Glutamatergic neuron (in vitro differentiated cells): ENCODE results near the gene PIK3C3. TPM values are rescaled to one million over a fixed set of nuclear protein-coding genes. Genes with fewer than 3 reads are reported as not detected.

Experiments used
- DNase-seq: peaks from one replicate; pipeline ENCODE4 v3.0.0; 2022
- H3K27ac Mint-ChIP-seq: one replicate; pipeline ENCODE4 v1.8.0; 2020; ENCODE audit warnings: mild to moderate bottlenecking, mixed read lengths, inconsistent platforms; ENCODE audit not compliant: unreplicated experiment
- H3K27me3 Mint-ChIP-seq: one replicate; pipeline ENCODE4 v1.8.0; 2020; ENCODE audit warnings: mild to moderate bottlenecking, moderate library complexity, mixed read lengths, inconsistent platforms; ENCODE audit not compliant: unreplicated experiment
- H3K36me3 Mint-ChIP-seq: one replicate; pipeline ENCODE4 v1.8.0; 2020; ENCODE audit warnings: mild to moderate bottlenecking, mixed read lengths, inconsistent platforms; ENCODE audit not compliant: unreplicated experiment
- H3K4me1 Mint-ChIP-seq: one replicate; pipeline ENCODE4 v1.8.0; 2020; ENCODE audit warnings: mild to moderate bottlenecking, low read depth, mixed read lengths, inconsistent platforms; ENCODE audit not compliant: unreplicated experiment
- H3K4me3 Mint-ChIP-seq: one replicate; pipeline ENCODE4 v1.8.0; 2020; ENCODE audit warnings: mild to moderate bottlenecking, mixed read lengths, inconsistent platforms; ENCODE audit not compliant: unreplicated experiment
- H3K9me3 Mint-ChIP-seq: one replicate; pipeline ENCODE4 v1.8.0; 2020; ENCODE audit warnings: mild to moderate bottlenecking, moderate library complexity, mixed read lengths, inconsistent platforms; ENCODE audit not compliant: unreplicated experiment
- total RNA-seq: library from RNA; stranded (reverse); fragmentation: NEBNext Ultra II Directional; extraction: Animal tissue kit (Norgen Biotek cat#: 25700); gene quantifications from one replicate; pipeline ENCODE4 v1.2.1, GENCODE V29; 2021; ENCODE audit not compliant: unreplicated experiment
- TF ChIP-seq, protein P1 (sequence below): fragments of 200-600 bp; sonication (generic); IDR thresholded peaks from one replicate; pipeline ENCODE4 v1.5.0; 2021; ENCODE audit not compliant: partially characterized antibody, unreplicated experiment

Gene PIK3C3
- total RNA-seq, 1 donor from 2014 or later = 74.6 TPM

- DNase-seq = no peak
Measured at GRCh38 chr18:42033137-42033810, 78.2 kb downstream of the PIK3C3 start.

GRCh38 chr18:42038936-42039335 is 83.9 kb downstream of the PIK3C3 start:
- DNase-seq = no peak
- H3K9me3 Mint-ChIP-seq = no peaks in the 10 kb centered on the region
- H3K4me3 Mint-ChIP-seq = no peak overlapping the region
- H3K27ac Mint-ChIP-seq = no peak overlapping the region
- H3K27me3 Mint-ChIP-seq = no peaks in the 10 kb centered on the region
- TF ChIP-seq, protein P1, sequence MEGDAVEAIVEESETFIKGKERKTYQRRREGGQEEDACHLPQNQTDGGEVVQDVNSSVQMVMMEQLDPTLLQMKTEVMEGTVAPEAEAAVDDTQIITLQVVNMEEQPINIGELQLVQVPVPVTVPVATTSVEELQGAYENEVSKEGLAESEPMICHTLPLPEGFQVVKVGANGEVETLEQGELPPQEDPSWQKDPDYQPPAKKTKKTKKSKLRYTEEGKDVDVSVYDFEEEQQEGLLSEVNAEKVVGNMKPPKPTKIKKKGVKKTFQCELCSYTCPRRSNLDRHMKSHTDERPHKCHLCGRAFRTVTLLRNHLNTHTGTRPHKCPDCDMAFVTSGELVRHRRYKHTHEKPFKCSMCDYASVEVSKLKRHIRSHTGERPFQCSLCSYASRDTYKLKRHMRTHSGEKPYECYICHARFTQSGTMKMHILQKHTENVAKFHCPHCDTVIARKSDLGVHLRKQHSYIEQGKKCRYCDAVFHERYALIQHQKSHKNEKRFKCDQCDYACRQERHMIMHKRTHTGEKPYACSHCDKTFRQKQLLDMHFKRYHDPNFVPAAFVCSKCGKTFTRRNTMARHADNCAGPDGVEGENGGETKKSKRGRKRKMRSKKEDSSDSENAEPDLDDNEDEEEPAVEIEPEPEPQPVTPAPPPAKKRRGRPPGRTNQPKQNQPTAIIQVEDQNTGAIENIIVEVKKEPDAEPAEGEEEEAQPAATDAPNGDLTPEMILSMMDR = no peak
- H3K4me1 Mint-ChIP-seq = no peaks in the 10 kb centered on the region
- H3K36me3 Mint-ChIP-seq = no peaks in the 10 kb centered on the region

More at GRCh38 chr18:42033137-42033810, 78.2 kb downstream of the PIK3C3 start:
- Mint-ChIP-seq H3K4me3 (no peak overlapping the region), H3K9me3 (no peaks in the 10 kb centered on the region), H3K4me1 (no peaks in the 10 kb centered on the region), H3K27ac (no peak overlapping the region), H3K36me3 (no peaks in the 10 kb centered on the region), H3K27me3 (no peaks in the 10 kb centered on the region)
- TF ChIP-seq, protein P1 = no peak

- no peaks in the 10 kb centered on the region for H3K36me3 Mint-ChIP-seq
- TF ChIP-seq, protein P1 = no peak
- no peaks in the 10 kb centered on the region for H3K4me1 Mint-ChIP-seq
- no peak overlapping the region for H3K4me3 Mint-ChIP-seq
- no peaks in the 10 kb centered on the region for H3K27me3 Mint-ChIP-seq
- no peaks in the 10 kb centered on the region for H3K9me3 Mint-ChIP-seq
- H3K27ac Mint-ChIP-seq = no peak overlapping the region
- no peak for DNase-seq
Measured at GRCh38 chr18:42039396-42039795, 84.4 kb downstream of the PIK3C3 start.

GRCh38 chr18:42041793-42042192 is 86.8 kb downstream of the PIK3C3 start:
- Mint-ChIP-seq H3K36me3 (no peaks in the 10 kb centered on the region), H3K27ac (no peak overlapping the region), H3K27me3 (no peaks in the 10 kb centered on the region), H3K4me1 (no peaks in the 10 kb centered on the region), H3K9me3 (no peaks in the 10 kb centered on the region), H3K4me3 (no peak overlapping the region)
- DNase-seq = no peak
- TF ChIP-seq, protein P1 = no peak

GRCh38 chr18:42045346-42045745 is 90.3 kb downstream of the PIK3C3 start:
- Mint-ChIP-seq H3K4me1 (no peaks in the 10 kb centered on the region), H3K9me3 (no peaks in the 10 kb centered on the region), H3K27me3 (no peaks in the 10 kb centered on the region), H3K4me3 (no peak overlapping the region), H3K36me3 (no peaks in the 10 kb centered on the region), H3K27ac (no peak overlapping the region)
- TF ChIP-seq, protein P1 = no peak
- DNase-seq = no peak
